Activated CD4-positive, alpha-beta memory T cell treated with anti-CD3 and anti-CD28 coated beads, Interleukin-2, amount 10 ng/mL, durations not matched to agents 7 days and 5 days (primary cell): ENCODE data around the gene RIN1. TPM values are rescaled to one million over a fixed set of nuclear protein-coding genes. Genes with fewer than 3 reads are reported as not detected.
A peak's percentile ranks its signal among the peaks of the same experiment; 100 is the strongest.
"Not testable (repeated sequence)": the region's sequence is repeated elsewhere in the genome, so short reads cannot be mapped to it uniquely, and the experiment has no call there.

Experiments
- CTCF ChIA-PET: fragments of 350-600 bp; sonication (Branson Sonifier 250); formaldehyde crosslinking; loops from one replicate; lab custom pipeline; 2021; ENCODE audit warnings: antibody characterized with exemption, inconsistent platforms; lab: Charles Lee
- POLR2A ChIA-PET: fragments of 350-600 bp; sonication (Branson Sonifier 250); formaldehyde crosslinking; loops from one replicate; lab custom pipeline; 2021; ENCODE audit warnings: antibody characterized with exemption; lab: Charles Lee
- DNase-seq: peaks from one replicate; pipeline ENCODE4 v3.0.0-alpha.2; 2020
- H3K27ac Mint-ChIP-seq: one replicate; pipeline ENCODE4 v1.8.0; 2021; ENCODE audit warnings: mild to moderate bottlenecking, mixed read lengths
- H3K27me3 Mint-ChIP-seq: one replicate; pipeline ENCODE4 v1.8.0; 2021; ENCODE audit warnings: mixed read lengths
- H3K36me3 Mint-ChIP-seq: one replicate; pipeline ENCODE4 v1.8.0; 2021; ENCODE audit warnings: low read depth, mixed read lengths
- H3K4me1 Mint-ChIP-seq: one replicate; pipeline ENCODE4 v1.8.0; 2021; ENCODE audit warnings: mixed read lengths
- H3K4me3 Mint-ChIP-seq: one replicate; pipeline ENCODE4 v1.8.0; 2021; ENCODE audit warnings: mild to moderate bottlenecking, mixed read lengths
- H3K9me3 Mint-ChIP-seq: one replicate; pipeline ENCODE4 v1.8.0; 2021; ENCODE audit warnings: mixed read lengths
- total RNA-seq, 2 experiments: library from RNA; stranded (reverse); gene quantifications; one replicate each; pipeline ENCODE4 v1.2.3, GENCODE V29; 2021

RIN1 gene
- total RNA-seq, 2 experiments from 2014 or later: 0.43 to 0.73 TPM

- no peak overlapping the region for H3K4me3 Mint-ChIP-seq
- POLR2A ChIA-PET: interaction anchor here (0.5 to 1.2 kb wide), 3 partner anchors 16 to 18 kb away, joined by 3 to 7 read pairs (median 6); partner anchors contain the start of gene BRMS1
- no peak for DNase-seq
- no peaks in the 10 kb centered on the region for H3K36me3 Mint-ChIP-seq
- H3K27me3 Mint-ChIP-seq: no peaks in the 10 kb centered on the region
- H3K27ac Mint-ChIP-seq: no peak overlapping the region
- H3K4me1 Mint-ChIP-seq: peaks cover 30% of the 10 kb centered on the region
- H3K9me3 Mint-ChIP-seq: no peaks in the 10 kb centered on the region
- CTCF ChIA-PET: interaction anchor here (0.9 to 4.9 kb wide), 5 partner anchors 11 to 59 kb away, joined by 3 to 73 read pairs (median 3); partner anchors contain the start of gene B4GAT1
Observed at GRCh38 chr11:66329165-66329673, 7.0 kb downstream of the RIN1 start.

- H3K4me3 Mint-ChIP-seq: no peak overlapping the region
- H3K27ac Mint-ChIP-seq: peak overlapping the region; percentile 33
- ChIA-PET POLR2A (interaction anchor here (0.5 to 1.2 kb wide), 3 partner anchors 15 to 17 kb away, joined by 3 to 7 read pairs (median 6); partner anchors contain the start of gene BRMS1), CTCF (interaction anchor here (0.9 to 4.9 kb wide), 4 partner anchors 10 to 58 kb away, joined by 3 to 73 read pairs (median 4); partner anchors contain the start of gene B4GAT1)
- DNase-seq: peak; percentile 79
- H3K4me1 Mint-ChIP-seq: peaks cover 30% of the 10 kb centered on the region
- H3K36me3 Mint-ChIP-seq: no peaks in the 10 kb centered on the region
- no peaks in the 10 kb centered on the region for H3K27me3 Mint-ChIP-seq
- no peaks in the 10 kb centered on the region for H3K9me3 Mint-ChIP-seq
Observed at GRCh38 chr11:66328302-66329144, 7.7 kb downstream of the RIN1 start.

- Mint-ChIP-seq H3K27ac (peak overlapping the region; percentile 33), H3K9me3 (no peaks in the 10 kb centered on the region), H3K27me3 (no peaks in the 10 kb centered on the region), H3K4me1 (peaks cover 30% of the 10 kb centered on the region), H3K4me3 (no peak overlapping the region), H3K36me3 (no peaks in the 10 kb centered on the region)
- peak; percentile 49 for DNase-seq
- ChIA-PET CTCF (no interaction called here), POLR2A (no interaction called here)
Observed at GRCh38 chr11:66328031-66328301, 8.3 kb downstream of the RIN1 start.

- ChIA-PET CTCF (interaction anchor here (3.9 kb wide), 1 partner anchor 15 kb away, joined by 44 read pairs; no protein-coding TSS in a partner anchor), POLR2A (interaction anchor here (2.3 kb wide), 1 partner anchor 14 kb away, joined by 30 read pairs; no protein-coding TSS in a partner anchor)
- H3K27ac Mint-ChIP-seq: peak overlapping the region; percentile 33
- no peaks in the 10 kb centered on the region for H3K27me3 Mint-ChIP-seq
- no peak overlapping the region for H3K4me3 Mint-ChIP-seq
- peaks cover 30% of the 10 kb centered on the region for H3K4me1 Mint-ChIP-seq
- no peaks in the 10 kb centered on the region for H3K9me3 Mint-ChIP-seq
- no peaks in the 10 kb centered on the region for H3K36me3 Mint-ChIP-seq
- DNase-seq: no peak
Observed at GRCh38 chr11:66327171-66328030, 8.8 kb downstream of the RIN1 start.

- H3K9me3 Mint-ChIP-seq: no peaks in the 10 kb centered on the region
- H3K4me3 Mint-ChIP-seq: no peak overlapping the region
- ChIA-PET CTCF (interaction anchor here (3.9 kb wide), 1 partner anchor 14 kb away, joined by 44 read pairs; no protein-coding TSS in a partner anchor), POLR2A (interaction anchor here (2.3 kb wide), 1 partner anchor 13 kb away, joined by 30 read pairs; no protein-coding TSS in a partner anchor)
- peak; percentile 40 for DNase-seq
- no peaks in the 10 kb centered on the region for H3K36me3 Mint-ChIP-seq
- H3K27me3 Mint-ChIP-seq: no peaks in the 10 kb centered on the region
- H3K27ac Mint-ChIP-seq: peak overlapping the region; percentile 21
- peaks cover 30% of the 10 kb centered on the region for H3K4me1 Mint-ChIP-seq
Observed at GRCh38 chr11:66326261-66327111, 9.7 kb downstream of the RIN1 start.

- ChIA-PET CTCF (interaction anchor here (3.9 kb wide), 1 partner anchor 13 kb away, joined by 44 read pairs; no protein-coding TSS in a partner anchor), POLR2A (interaction anchor here (2.3 kb wide), 1 partner anchor 12 kb away, joined by 30 read pairs; no protein-coding TSS in a partner anchor)
- peaks cover 1% of the 10 kb centered on the region for H3K9me3 Mint-ChIP-seq
- H3K36me3 Mint-ChIP-seq: no peaks in the 10 kb centered on the region
- peaks cover under 1% of the 10 kb centered on the region for H3K27me3 Mint-ChIP-seq
- peaks cover 30% of the 10 kb centered on the region for H3K4me1 Mint-ChIP-seq
- H3K27ac Mint-ChIP-seq: no peak overlapping the region
- H3K4me3 Mint-ChIP-seq: no peak overlapping the region
- no peak for DNase-seq
Observed at GRCh38 chr11:66325263-66325671, 11.0 kb downstream of the RIN1 start.

GRCh38 chr11:66324664-66325063 is 11.6 kb downstream of the RIN1 start:
- Mint-ChIP-seq H3K9me3 (peaks cover 5% of the 10 kb centered on the region), H3K4me1 (peaks cover 35% of the 10 kb centered on the region), H3K36me3 (no peaks in the 10 kb centered on the region), H3K27ac (no peak overlapping the region), H3K4me3 (no peak overlapping the region), H3K27me3 (peaks cover 6% of the 10 kb centered on the region)
- POLR2A ChIA-PET: interaction anchor here (0.7 to 0.9 kb wide), 2 partner anchors 12 to 13 kb away, joined by 3 to 6 read pairs; no protein-coding TSS in a partner anchor
- CTCF ChIA-PET: interaction anchor here (3.9 kb wide), 1 partner anchor 12 kb away, joined by 44 read pairs; no protein-coding TSS in a partner anchor
- no peak for DNase-seq

GRCh38 chr11:66323684-66324083 is 12.6 kb downstream of the RIN1 start:
- Mint-ChIP-seq H3K27me3 (peaks cover 10% of the 10 kb centered on the region), H3K4me1 (peaks cover 41% of the 10 kb centered on the region), H3K27ac (no peak overlapping the region), H3K4me3 (no peak overlapping the region), H3K36me3 (no peaks in the 10 kb centered on the region), H3K9me3 (peaks cover 6% of the 10 kb centered on the region)
- no peak for DNase-seq
- POLR2A ChIA-PET: interaction anchor here (0.9 kb wide), 1 partner anchor 11 kb away, joined by 6 read pairs; no protein-coding TSS in a partner anchor
- CTCF ChIA-PET: interaction anchor here (3.9 kb wide), 1 partner anchor 11 kb away, joined by 44 read pairs; no protein-coding TSS in a partner anchor

GRCh38 chr11:66322732-66323427 is 13.4 kb downstream of the RIN1 start:
- peaks cover 7% of the 10 kb centered on the region for H3K9me3 Mint-ChIP-seq

GRCh38 chr11:66321606-66322005 is 14.6 kb downstream of the RIN1 start:
- no peak overlapping the region for H3K27ac Mint-ChIP-seq
- peaks cover 37% of the 10 kb centered on the region for H3K4me1 Mint-ChIP-seq
- peaks cover 11% of the 10 kb centered on the region for H3K27me3 Mint-ChIP-seq
- CTCF ChIA-PET: interaction anchor here (0.5 to 1.4 kb wide), 2 partner anchors 10 to 110 kb away, joined by 3 to 12 read pairs; no protein-coding TSS in a partner anchor
- no peaks in the 10 kb centered on the region for H3K36me3 Mint-ChIP-seq
- no peak overlapping the region for H3K4me3 Mint-ChIP-seq
- no peak for DNase-seq
- H3K9me3 Mint-ChIP-seq: peaks cover 7% of the 10 kb centered on the region
- POLR2A ChIA-PET: no interaction called here

More at GRCh38 chr11:66322732-66323427, 13.4 kb downstream of the RIN1 start:
- Mint-ChIP-seq H3K36me3 (no peaks in the 10 kb centered on the region), H3K4me3 (no peak overlapping the region), H3K27ac (no peak overlapping the region), H3K27me3 (peaks cover 11% of the 10 kb centered on the region), H3K4me1 (peaks cover 41% of the 10 kb centered on the region)
- POLR2A ChIA-PET: no interaction called here
- no peak for DNase-seq
- CTCF ChIA-PET: no interaction called here

GRCh38 chr11:66320748-66321147 is 15.5 kb downstream of the RIN1 start:
- H3K4me3 Mint-ChIP-seq, H3K9me3 Mint-ChIP-seq, H3K27ac Mint-ChIP-seq, POLR2A ChIA-PET, DNase-seq, CTCF ChIA-PET, H3K36me3 Mint-ChIP-seq: not testable (repeated sequence)
- peaks cover 30% of the 10 kb centered on the region for H3K4me1 Mint-ChIP-seq
- H3K27me3 Mint-ChIP-seq: peaks cover 11% of the 10 kb centered on the region
